NCI-H2196 (cell line): Measurements from ENCODE around the gene CD40LG.

Experiments used
- DNase-seq: peaks from one replicate; lab custom pipeline; 2025; ENCODE audit not compliant: unreplicated experiment; lab: John Stamatoyannopoulos, UW

The CD40LG gene

GRCh38 chrX:136692271-136692670, 44.3 kb downstream of the CD40LG start:
- no peak for DNase-seq

- DNase-seq = peak; percentile 31
Measured at GRCh38 chrX:136694431-136695087, 46.6 kb downstream of the CD40LG start.

GRCh38 chrX:136697156-136697555, 49.2 kb downstream of the CD40LG start:
- no peak for DNase-seq

- DNase-seq = peak; percentile 3
Measured at GRCh38 chrX:136708348-136708747, 60.4 kb downstream of the CD40LG start.
